GM12874 (cell line): Measurements from ENCODE around the gene ASB18.

Source experiments
- CTCF ChIP-seq: IDR thresholded peaks from 2 replicates; pipeline ENCODE4 v1.5.1; 2011; ENCODE audit warnings: low read depth, mild to moderate bottlenecking, control low read depth, low read length, moderate library complexity; ENCODE audit not compliant: insufficient read depth

Gene ASB18

GRCh38 chr2:236293241-236293810, 29.1 kb upstream of the ASB18 start:
- no peak for TF ChIP-seq CTCF

GRCh38 chr2:236291911-236292310, 27.7 kb upstream of the ASB18 start:
- TF ChIP-seq CTCF = no peak

- no peak for TF ChIP-seq CTCF
These were observed 27.3 kb upstream of the ASB18 start for GRCh38 chr2:236291476-236291875.

- TF ChIP-seq CTCF = no peak
These were observed 26.7 kb upstream of the ASB18 start for GRCh38 chr2:236290742-236291425.

GRCh38 chr2:236289766-236290462, 25.7 kb upstream of the ASB18 start:
- TF ChIP-seq CTCF = no peak

- TF ChIP-seq CTCF = no peak
These were observed 23.4 kb upstream of the ASB18 start for GRCh38 chr2:236287656-236288055.

GRCh38 chr2:236286873-236287545, 22.8 kb upstream of the ASB18 start:
- TF ChIP-seq CTCF = no peak
